ENCODE data around the gene UBASH3A.

DNA sequence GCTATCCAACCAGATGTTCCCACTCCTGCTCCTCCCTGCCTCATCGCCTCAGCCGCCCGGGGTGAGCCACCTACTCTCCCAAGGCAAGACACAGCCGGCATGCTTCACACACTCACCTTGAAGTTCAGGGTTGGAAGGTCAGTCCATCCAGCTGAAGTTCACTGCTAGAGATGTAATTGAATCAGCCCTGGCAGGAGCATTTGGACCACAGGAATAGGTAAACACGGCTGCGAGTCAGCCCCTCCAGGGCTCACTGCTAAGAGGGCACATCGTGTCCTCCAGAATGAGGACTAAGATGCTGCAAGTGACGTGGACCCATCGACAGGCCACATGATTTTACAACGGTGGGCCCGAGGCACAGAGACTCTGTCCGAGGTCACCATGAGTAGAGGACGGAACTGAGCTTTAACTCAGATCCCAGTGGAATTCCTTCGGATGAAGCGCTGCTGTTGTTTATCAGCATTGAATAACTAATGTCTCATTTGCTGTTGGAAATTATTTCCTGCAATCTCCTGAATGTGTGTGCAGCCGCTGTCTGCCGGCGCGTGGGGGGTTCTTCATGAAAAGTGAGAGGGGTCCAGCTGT lies 50.4 kb downstream of the UBASH3A start:
- no peak for TF ChIP-seq POLR2A (IDR thresholded peaks at IDR 0.05; ENCODE audit: borderline replicate concordance, extremely low read depth, insufficient read depth, insufficient read length)
- TF ChIP-seq CTCF (IDR thresholded peaks at IDR 0.05 in 2 of 3, conservative IDR thresholded peaks at IDR 0.05 in 1 of 3; ENCODE audit: borderline replicate concordance in 1 of 3, insufficient read depth in 1 of 3, low read depth in 2 of 3, low read length in 2 of 3) = no peak
- TF ChIP-seq ZNF274 (IDR thresholded peaks at IDR 0.05; ENCODE audit: low read depth, low read length) = no peak
- TF ChIP-seq EZH2 (IDR thresholded peaks at IDR 0.05) = no peak
- no peak for TF ChIP-seq JUND (IDR thresholded peaks at IDR 0.05)
- TF ChIP-seq REST (IDR thresholded peaks at IDR 0.05; ENCODE audit: low read depth) = no peak
- TF ChIP-seq POLR2AphosphoS5 (IDR thresholded peaks at IDR 0.05; ENCODE audit: low read depth, low read length) = no peak
- TF ChIP-seq EZH2phosphoT487 (IDR thresholded peaks at IDR 0.05; ENCODE audit: borderline replicate concordance) = no peak
- no peak for TF ChIP-seq RAD21 (IDR thresholded peaks at IDR 0.05; ENCODE audit: low read depth)

Measured in HCT116 (cell line).